ENCODE measurements around the gene NAA50.

Gene NAA50

DNA sequence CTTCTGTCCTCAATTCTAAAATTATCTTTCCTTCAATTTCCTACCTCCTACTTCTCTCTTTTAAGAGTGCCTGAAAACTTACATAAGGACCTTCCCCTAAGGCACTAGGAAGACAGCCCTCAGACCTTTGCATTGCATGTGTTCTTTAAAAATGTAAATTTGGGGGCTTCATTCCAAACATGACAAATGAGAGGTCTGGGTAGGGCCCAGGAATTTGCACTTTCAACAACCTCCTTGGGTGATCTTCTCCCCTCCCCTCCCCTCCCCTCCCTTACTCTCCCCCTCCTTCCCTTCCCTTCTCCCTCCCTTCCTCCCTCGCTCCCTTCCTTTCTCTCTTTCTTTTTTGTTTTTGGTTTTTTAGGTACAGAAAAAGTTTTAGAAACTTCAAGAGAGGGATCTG lies 68.3 kb downstream of the NAA50 start:
- H3K4me3 ChIP-seq (ENCODE audit: low read depth, low read length), result no peak overlapping the region
- no peak for DNase-seq (ENCODE audit: low read depth, low spot score)
- ChIA-PET POLR2A (no interaction called here), CTCF (no interaction called here)
- TF ChIP-seq, protein P1, sequence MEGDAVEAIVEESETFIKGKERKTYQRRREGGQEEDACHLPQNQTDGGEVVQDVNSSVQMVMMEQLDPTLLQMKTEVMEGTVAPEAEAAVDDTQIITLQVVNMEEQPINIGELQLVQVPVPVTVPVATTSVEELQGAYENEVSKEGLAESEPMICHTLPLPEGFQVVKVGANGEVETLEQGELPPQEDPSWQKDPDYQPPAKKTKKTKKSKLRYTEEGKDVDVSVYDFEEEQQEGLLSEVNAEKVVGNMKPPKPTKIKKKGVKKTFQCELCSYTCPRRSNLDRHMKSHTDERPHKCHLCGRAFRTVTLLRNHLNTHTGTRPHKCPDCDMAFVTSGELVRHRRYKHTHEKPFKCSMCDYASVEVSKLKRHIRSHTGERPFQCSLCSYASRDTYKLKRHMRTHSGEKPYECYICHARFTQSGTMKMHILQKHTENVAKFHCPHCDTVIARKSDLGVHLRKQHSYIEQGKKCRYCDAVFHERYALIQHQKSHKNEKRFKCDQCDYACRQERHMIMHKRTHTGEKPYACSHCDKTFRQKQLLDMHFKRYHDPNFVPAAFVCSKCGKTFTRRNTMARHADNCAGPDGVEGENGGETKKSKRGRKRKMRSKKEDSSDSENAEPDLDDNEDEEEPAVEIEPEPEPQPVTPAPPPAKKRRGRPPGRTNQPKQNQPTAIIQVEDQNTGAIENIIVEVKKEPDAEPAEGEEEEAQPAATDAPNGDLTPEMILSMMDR (IDR thresholded peaks at IDR 0.05; ENCODE audit: insufficient read depth, low read length, missing control alignments), result no peak

DNA sequence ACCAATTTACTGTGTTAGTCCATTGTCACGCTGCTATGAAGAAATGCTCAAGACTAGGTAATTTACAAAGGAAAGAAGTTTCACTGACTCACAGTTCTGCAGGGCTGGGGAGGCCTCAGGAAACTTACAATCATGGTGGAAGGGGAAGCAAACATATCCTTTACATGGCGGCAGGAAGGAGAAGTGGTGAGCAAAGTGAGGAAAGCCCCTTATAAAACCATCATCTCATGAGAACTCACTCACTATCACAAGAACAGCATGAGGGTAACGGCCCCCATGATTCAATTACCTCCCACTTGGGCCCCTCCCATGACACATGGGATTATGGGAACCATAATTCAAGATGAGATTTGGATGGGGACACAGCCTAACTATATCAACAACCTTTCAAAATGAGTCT lies 69.8 kb downstream of the NAA50 start:
- ChIA-PET POLR2A (no interaction called here), CTCF (no interaction called here)
- no peak overlapping the region for H3K4me3 ChIP-seq (ENCODE audit: low read depth, low read length)
- TF ChIP-seq, protein P1 (IDR thresholded peaks at IDR 0.05; ENCODE audit: insufficient read depth, low read length, missing control alignments), result no peak
- DNase-seq (ENCODE audit: low read depth, low spot score), result no peak

DNA sequence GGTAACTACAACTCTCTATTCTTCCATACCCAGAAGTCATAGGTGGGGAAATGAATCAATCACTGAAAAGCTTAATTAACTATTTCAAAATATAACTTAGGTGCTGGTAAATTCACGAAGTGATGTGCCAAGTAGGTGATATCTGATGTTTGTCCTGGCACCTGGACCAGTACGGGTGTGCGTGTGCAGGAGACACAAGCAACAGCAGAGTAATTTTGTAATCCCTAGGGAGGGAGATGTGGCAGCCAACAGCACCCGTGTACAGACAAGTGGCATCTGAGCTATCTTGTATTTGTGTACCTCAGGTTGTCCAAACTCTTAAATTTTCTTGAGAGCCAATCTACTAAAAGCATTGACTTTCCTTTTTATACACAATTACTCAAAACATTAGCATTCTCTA lies 72.5 kb downstream of the NAA50 start:
- POLR2A ChIA-PET, result no interaction called here
- DNase-seq (ENCODE audit: low read depth, low spot score), result no peak
- TF ChIP-seq, protein P1 (IDR thresholded peaks at IDR 0.05; ENCODE audit: insufficient read depth, low read length, missing control alignments), result no peak
- CTCF ChIA-PET, result no interaction called here
- H3K4me3 ChIP-seq (ENCODE audit: low read depth, low read length), result no peak overlapping the region

DNA sequence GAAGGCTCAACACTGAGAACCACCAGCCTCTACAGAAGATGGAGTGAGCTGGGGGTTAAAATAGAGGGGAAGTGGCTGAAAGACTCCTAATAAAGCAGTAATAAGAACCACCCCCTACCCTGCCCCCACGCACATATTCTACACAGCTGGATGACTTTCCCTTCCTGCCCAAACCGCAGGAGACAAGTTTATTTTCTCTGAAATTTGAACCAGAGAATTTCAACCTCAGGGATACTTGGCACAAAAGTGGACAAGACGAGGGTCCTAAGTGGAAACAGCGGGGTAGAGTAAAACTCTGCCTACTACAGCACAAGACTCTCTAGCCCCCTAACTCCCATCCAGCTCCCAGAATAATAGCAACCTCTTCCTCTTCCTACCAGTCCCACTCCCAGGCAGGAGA lies 78.0 kb downstream of the NAA50 start:
- no peak for DNase-seq (ENCODE audit: low read depth, low spot score)
- ChIA-PET CTCF (no interaction called here), POLR2A (no interaction called here)
- TF ChIP-seq, protein P1 (IDR thresholded peaks at IDR 0.05; ENCODE audit: insufficient read depth, low read length, missing control alignments), result no peak
- H3K4me3 ChIP-seq (ENCODE audit: low read depth, low read length), result no peak overlapping the region

All from AG04449 (cell line).